Fibroblast of lung (primary cell): Measurements from ENCODE around the gene RABAC1.
"Not testable (repeated sequence)": the region's sequence is repeated elsewhere in the genome, so short reads cannot be mapped to it uniquely, and the experiment has no call there.

Experiments used
- CTCF ChIP-seq, 2 donors: IDR thresholded peaks in 1 of 2; conservative IDR thresholded peaks in 1 of 2; 1 replicate in 1 of 2; 2 replicates in 1 of 2; pipeline ENCODE4 v1.5.1; 2011 to 2012; ENCODE audit warnings: low read length in 2 of 2, control low read depth in 1 of 2, inconsistent platforms in 1 of 2, low read depth in 1 of 2, mild to moderate bottlenecking in 1 of 2
- EZH2 ChIP-seq: IDR thresholded peaks from 2 replicates; pipeline ENCODE4 v1.5.1; 2012; ENCODE audit warnings: low read length, control low read depth, mild to moderate bottlenecking; ENCODE audit errors: missing control alignments

GRCh38 chr19:41939209-41939608 is 19.9 kb downstream of the RABAC1 start:
- TF ChIP-seq CTCF (conservative IDR thresholded peaks at IDR 0.05 in 1 of 2, IDR thresholded peaks at IDR 0.05 in 1 of 2; ENCODE audit: low read depth in 1 of 2, low read length in 2 of 2); EZH2: not testable (repeated sequence)
